Measurements from ENCODE around the gene HHAT.
"Not testable (repeated sequence)": the region's sequence is repeated elsewhere in the genome, so short reads cannot be mapped to it uniquely, and the experiment has no call there.

HHAT gene

GRCh38 chr1:210418863-210419650 is 90.4 kb downstream of the HHAT start:
- DNase-seq (ENCODE audit: extremely low spot score), result no peak
- TF ChIP-seq CTCF (IDR thresholded peaks at IDR 0.05; ENCODE audit: control extremely low read depth, extremely low read depth, low read depth, missing control alignments), result no peak
- ChIA-PET POLR2A (no interaction called here), CTCF (interaction anchor here (5.3 kb wide), 1 partner anchor 11 kb away, joined by 44 read pairs; no protein-coding TSS in a partner anchor)

GRCh38 chr1:210426696-210427095 is 98.0 kb downstream of the HHAT start:
- POLR2A ChIA-PET; DNase-seq (ENCODE audit: extremely low spot score): not testable (repeated sequence)
- CTCF ChIA-PET, result interaction anchor here (0.9 to 2.8 kb wide), 2 partner anchors 9 to 11 kb away, joined by 3 to 5 read pairs; no protein-coding TSS in a partner anchor

- POLR2A ChIA-PET, result no interaction called here
- DNase-seq (ENCODE audit: extremely low spot score), result no peak
- CTCF ChIA-PET, result no interaction called here
- TF ChIP-seq CTCF (IDR thresholded peaks at IDR 0.05; ENCODE audit: control extremely low read depth, extremely low read depth, low read depth, missing control alignments), result no peak
Observed at GRCh38 chr1:210428696-210429095, 100.0 kb downstream of the HHAT start.

GRCh38 chr1:210434223-210434622 is 105.5 kb downstream of the HHAT start:
- POLR2A ChIA-PET, result no interaction called here
- CTCF ChIA-PET, result interaction anchor here (1.0 to 1.1 kb wide), 2 partner anchors 12 to 30 kb away, joined by 3 read pairs; no protein-coding TSS in a partner anchor
- DNase-seq (ENCODE audit: extremely low spot score), result no peak
- no peak for TF ChIP-seq CTCF (IDR thresholded peaks at IDR 0.05; ENCODE audit: control extremely low read depth, extremely low read depth, low read depth, missing control alignments)

- ChIA-PET CTCF (no interaction called here), POLR2A (no interaction called here)
- no peak for TF ChIP-seq CTCF (IDR thresholded peaks at IDR 0.05; ENCODE audit: control extremely low read depth, extremely low read depth, low read depth, missing control alignments)
- DNase-seq (ENCODE audit: extremely low spot score), result no peak
Observed at GRCh38 chr1:210437111-210437510, 108.4 kb downstream of the HHAT start.

- TF ChIP-seq CTCF (IDR thresholded peaks at IDR 0.05; ENCODE audit: control extremely low read depth, extremely low read depth, low read depth, missing control alignments), result no peak
- POLR2A ChIA-PET, result no interaction called here
- DNase-seq (ENCODE audit: extremely low spot score), result no peak
- CTCF ChIA-PET, result no interaction called here
Observed at GRCh38 chr1:210437781-210438180, 109.1 kb downstream of the HHAT start.

All from GM10248 (cell line).